T-cell (primary cell): ENCODE results near the gene UBAP1L. TPM values are rescaled to one million over a fixed set of nuclear protein-coding genes. Genes with fewer than 3 reads are reported as not detected.
"Not testable (repeated sequence)": the region's sequence is repeated elsewhere in the genome, so short reads cannot be mapped to it uniquely, and the experiment has no call there.

ENCODE experiments used
- ATAC-seq, 4 experiments: fragments of 200-7000 bp in 3 of 4; fragments of 150-1000 bp in 1 of 4; cut with Tn5 transposase; replicated peaks in 1 of 4; 1 replicate in 3 of 4; 2 replicates in 1 of 4; pipeline ENCODE4 v1.10.0; 2021; ENCODE audit warnings: moderate library complexity in 3 of 4, mild to moderate bottlenecking in 2 of 4, moderate number of reproducible peaks in 1 of 4
- CTCF ChIA-PET, 2 donors: fragments of 300-600 bp; sonication (Branson Sonifier 250); formaldehyde crosslinking; loops; one replicate each; lab custom pipeline; 2022; ENCODE audit warnings: antibody characterized with exemption in 2 of 2; lab: Charles Lee
- POLR2A ChIA-PET, 2 donors: fragments of 300-600 bp; sonication (Branson Sonifier 250); formaldehyde crosslinking; loops; one replicate each; lab custom pipeline; 2022; ENCODE audit warnings: antibody characterized with exemption in 2 of 2; lab: Charles Lee
- DNase-seq, 35 experiments: peaks; one replicate each; pipeline versions ENCODE4 v3.0.0 to v3.0.0-alpha.2; 2013 to 2023
- H3K27ac ChIP-seq: one replicate; pipeline ENCODE4 v1.5.1; 2013; ENCODE audit warnings: low read length
- H3K27me3 ChIP-seq, 2 experiments: replicated peaks in 1 of 2; 1 replicate in 1 of 2; 2 replicates in 1 of 2; pipeline versions ENCODE4 v1.6.1 to v1.7.0; 2013; ENCODE audit warnings: low read length in 1 of 2, mixed read lengths in 1 of 2; ENCODE audit not compliant: control insufficient read depth in 2 of 2, insufficient read depth in 2 of 2; ENCODE audit errors: extremely low read depth in 1 of 2
- H3K36me3 ChIP-seq, 2 donors: 1 replicate in 1 of 2; 2 replicates in 1 of 2; pipeline versions ENCODE4 v1.6.1 to v1.7.0; 2013; ENCODE audit warnings: low read length in 1 of 2; ENCODE audit not compliant: control insufficient read depth in 2 of 2, insufficient read depth in 1 of 2; ENCODE audit errors: extremely low read depth in 1 of 2
- H3K4me1 ChIP-seq, 2 experiments: 1 replicate in 1 of 2; 2 replicates in 1 of 2; pipeline versions ENCODE4 v1.6.1 to v1.7.0; 2013; ENCODE audit warnings: low read length in 2 of 2, mixed read lengths in 1 of 2; ENCODE audit not compliant: insufficient read depth in 2 of 2, control insufficient read depth in 1 of 2; ENCODE audit errors: extremely low read depth in 1 of 2
- H3K4me3 ChIP-seq, 2 donors: 1 replicate in 1 of 2; 2 replicates in 1 of 2; pipeline versions ENCODE4 v1.5.1 to v1.7.0; 2013; ENCODE audit warnings: mild to moderate bottlenecking in 2 of 2, low read length in 1 of 2, moderate library complexity in 1 of 2; ENCODE audit not compliant: control insufficient read depth in 1 of 2; ENCODE audit errors: extremely low read depth in 1 of 2
- H3K9me3 ChIP-seq: 2 replicates; pipeline ENCODE4 v1.7.0; 2013
- H3K27ac Mint-ChIP-seq, 2 donors: one replicate each; pipeline ENCODE4 v1.8.0; 2020 to 2021; ENCODE audit warnings: mild to moderate bottlenecking in 2 of 2, mixed read lengths in 2 of 2
- H3K27me3 Mint-ChIP-seq, 2 donors: one replicate each; pipeline ENCODE4 v1.8.0; 2021 to 2022; ENCODE audit warnings: mixed read lengths in 2 of 2
- H3K36me3 Mint-ChIP-seq: one replicate; pipeline ENCODE4 v1.8.0; 2021; ENCODE audit warnings: mixed read lengths
- H3K4me1 Mint-ChIP-seq, 3 donors: one replicate each; pipeline ENCODE4 v1.8.0; 2020 to 2022; ENCODE audit warnings: mixed read lengths in 3 of 3, mild to moderate bottlenecking in 1 of 3
- H3K4me3 Mint-ChIP-seq, 3 donors: one replicate each; pipeline ENCODE4 v1.8.0; 2020 to 2022; ENCODE audit warnings: mild to moderate bottlenecking in 3 of 3, mixed read lengths in 3 of 3, moderate library complexity in 3 of 3
- H3K9me3 Mint-ChIP-seq, 3 donors: one replicate each; pipeline ENCODE4 v1.8.0; 2020 to 2022; ENCODE audit warnings: mixed read lengths in 3 of 3
- WGBS: methylation state at CpG from one replicate; pipeline ENCODE4 v1.1.5; 2013; ENCODE audit warnings: missing lambda C conversion rate; ENCODE audit not compliant: insufficient coverage; 5-methylcytosine and 5-hydroxymethylcytosine counted together
- total RNA-seq, 35 experiments: library from RNA in 6 of 35; stranded (reverse) in 6 of 35; fragments of 120-200 nt in 1 of 35; gene quantifications; one replicate each; pipeline versions ENCODE4 v1.2.1 to v1.2.4 and lab custom pipeline; 2013 to 2026

The UBAP1L gene
- total RNA-seq, 5 donors from 2014 or later (not counting 1 experiment from before 2014, with no cell fraction given): 12.5 to 15.1 (median 13.2) TPM

DNA sequence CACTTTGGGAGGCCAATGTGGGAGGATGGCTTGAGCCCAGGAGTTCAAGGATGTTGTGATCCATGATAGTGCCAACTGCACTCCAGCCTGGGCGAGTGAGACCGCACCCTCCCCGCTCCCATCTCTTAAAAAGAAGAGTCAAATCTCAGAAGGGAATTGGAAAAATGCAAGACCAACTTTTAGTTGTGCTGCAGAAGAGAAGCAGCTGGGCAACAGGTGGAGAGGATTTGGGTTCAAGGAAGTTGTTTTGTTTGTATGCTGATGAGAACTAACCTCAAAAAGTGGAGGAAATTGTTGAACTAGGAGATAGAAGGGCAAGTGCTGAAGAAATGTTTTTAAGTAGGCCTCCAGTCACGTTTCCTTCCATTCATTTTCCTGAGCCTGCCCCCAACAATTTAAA is 31.4 kb upstream of the UBAP1L start:
- H3K4me3 ChIP-seq: no peak overlapping the region
- H3K27me3 ChIP-seq: no peaks in the 10 kb centered on the region
- no peaks in the 10 kb centered on the region for H3K9me3 ChIP-seq
- ChIA-PET CTCF (no interaction called here), POLR2A (no interaction called here)
- no peak overlapping the region for H3K27ac ChIP-seq
- DNase-seq: no peak
- Mint-ChIP-seq H3K4me3 (no peak overlapping the region), H3K36me3 (peaks cover 11% of the 10 kb centered on the region), H3K27me3 (no peaks in the 10 kb centered on the region), H3K4me1 (no peaks in the 10 kb centered on the region), H3K27ac (no peak overlapping the region), H3K9me3 (no peaks in the 10 kb centered on the region)
- 100% methylated on average over 1 of the region's 4 CpGs for WGBS
- no peak for ATAC-seq
- no peaks in the 10 kb centered on the region for H3K4me1 ChIP-seq
- peaks cover 0 to 29% of the 10 kb centered on the region in 2 donors for H3K36me3 ChIP-seq

DNA sequence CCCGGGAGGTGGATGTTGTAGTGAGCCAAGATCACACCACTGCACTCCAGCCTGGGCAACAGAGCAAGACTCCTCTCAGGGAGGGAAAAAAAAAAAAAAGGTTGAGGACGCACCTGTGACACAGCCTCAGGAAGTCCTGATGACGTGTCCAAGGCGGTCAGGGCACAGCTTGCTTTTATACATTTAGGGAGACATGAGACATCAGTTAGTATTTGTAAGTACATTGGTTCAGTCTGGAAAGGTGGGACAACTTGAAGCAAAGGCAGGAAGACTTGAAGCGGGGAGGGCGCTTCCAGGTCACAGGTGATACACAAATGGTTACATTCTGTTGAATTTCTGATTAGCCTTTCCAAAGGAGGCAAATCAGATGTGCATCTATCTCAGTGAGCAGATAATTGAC is 23.6 kb upstream of the UBAP1L start:
- CTCF ChIA-PET: not testable (repeated sequence)

DNA sequence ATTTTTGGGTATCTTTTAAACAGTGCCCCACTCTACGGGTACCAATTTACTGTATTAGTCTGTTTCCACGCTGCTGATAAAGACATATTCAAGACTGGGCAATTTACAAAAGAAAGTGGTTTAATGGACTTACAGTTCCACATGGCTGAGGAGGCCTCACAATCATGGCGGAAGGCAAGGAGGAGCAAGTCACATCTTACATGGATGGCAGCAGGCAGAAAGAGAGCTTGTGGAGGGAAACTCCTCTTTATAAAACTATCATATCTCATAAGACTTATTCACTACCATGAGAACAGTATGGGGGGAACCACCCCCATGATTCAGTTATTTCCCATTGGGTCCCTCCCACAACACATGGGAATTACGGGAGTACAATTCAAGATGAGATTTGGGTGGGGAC is 22.9 kb upstream of the UBAP1L start:
- H3K27ac Mint-ChIP-seq, CTCF ChIA-PET, H3K4me1 ChIP-seq, DNase-seq, H3K27me3 ChIP-seq, H3K9me3 Mint-ChIP-seq, H3K27ac ChIP-seq, H3K27me3 Mint-ChIP-seq, H3K36me3 ChIP-seq, H3K36me3 Mint-ChIP-seq, H3K4me3 Mint-ChIP-seq, POLR2A ChIA-PET, ATAC-seq, H3K4me3 ChIP-seq, H3K9me3 ChIP-seq: not testable (repeated sequence)
- H3K4me1 Mint-ChIP-seq: peaks cover 7 to 13% (median 8%) of the 10 kb centered on the region in 3 donors
- no CpG with 5 or more reads among the region's 4 CpGs for WGBS

More for the DNA sequence above, 23.6 kb upstream of the UBAP1L start:
- H3K4me3 Mint-ChIP-seq, H3K27me3 Mint-ChIP-seq, DNase-seq, ATAC-seq, H3K36me3 ChIP-seq, H3K36me3 Mint-ChIP-seq, H3K27ac Mint-ChIP-seq, H3K27me3 ChIP-seq, H3K4me1 ChIP-seq, POLR2A ChIA-PET, H3K27ac ChIP-seq, H3K4me3 ChIP-seq, H3K9me3 Mint-ChIP-seq, H3K9me3 ChIP-seq: not testable (repeated sequence)
- H3K4me1 Mint-ChIP-seq: peaks cover 6 to 10% (median 7%) of the 10 kb centered on the region in 3 donors
- 98% methylated on average over 4 of the region's 6 CpGs for WGBS

DNA sequence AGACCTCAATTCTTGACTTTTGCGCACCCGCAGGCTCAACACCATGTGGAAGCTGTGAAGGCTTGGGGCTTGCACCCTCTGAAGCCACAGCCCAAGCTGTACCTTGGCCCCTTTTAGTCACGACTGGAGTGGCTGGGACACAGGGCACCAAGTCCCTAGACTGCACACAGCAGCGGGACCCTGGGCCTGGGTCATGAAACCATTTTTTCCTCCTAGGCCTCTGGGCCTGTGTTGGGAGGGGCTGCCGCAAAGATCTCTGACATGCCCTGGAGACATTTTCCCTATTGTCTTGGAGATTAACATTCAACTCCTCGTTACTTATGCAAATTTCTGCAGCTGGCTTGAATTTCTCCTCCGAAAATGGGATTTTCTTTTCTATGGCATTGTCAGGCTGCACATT is 22.1 kb upstream of the UBAP1L start:
- ATAC-seq, H3K9me3 ChIP-seq, H3K9me3 Mint-ChIP-seq, H3K4me3 ChIP-seq, DNase-seq, H3K4me3 Mint-ChIP-seq, H3K36me3 ChIP-seq, H3K27ac Mint-ChIP-seq, H3K27me3 ChIP-seq, CTCF ChIA-PET, H3K27ac ChIP-seq, H3K36me3 Mint-ChIP-seq, H3K27me3 Mint-ChIP-seq, POLR2A ChIA-PET: not testable (repeated sequence)
- peaks cover 14 to 19% (median 15%) of the 10 kb centered on the region in 3 donors for H3K4me1 Mint-ChIP-seq
- 93% methylated on average over 4 of the region's 7 CpGs for WGBS
- H3K4me1 ChIP-seq: peaks cover 0 to 14% of the 10 kb centered on the region in 2 experiments

DNA sequence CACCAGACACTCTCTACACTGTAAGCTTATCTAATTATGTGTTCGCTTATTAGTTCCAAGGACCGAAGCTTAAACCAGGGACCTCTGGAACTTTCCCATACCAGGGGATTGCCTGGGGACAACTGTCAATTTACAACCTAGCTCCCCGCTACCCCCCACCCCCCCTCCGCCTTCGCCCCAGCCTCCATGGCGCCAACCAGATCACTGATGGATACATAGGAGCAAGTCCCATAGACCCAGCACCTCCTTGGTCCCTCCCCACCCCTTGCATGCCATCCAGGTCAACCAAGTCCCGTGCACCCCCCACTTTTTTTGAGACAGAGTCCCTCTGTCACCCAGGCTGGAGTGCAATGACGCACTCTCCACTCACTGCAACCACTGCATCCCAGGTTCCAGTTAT is 19.5 kb upstream of the UBAP1L start:
- Mint-ChIP-seq H3K4me3 (peak overlapping the region; percentile 89 to 95 (median 90)), H3K27me3 (no peaks in the 10 kb centered on the region), H3K27ac (no peak overlapping the region), H3K36me3 (peaks cover 12% of the 10 kb centered on the region), H3K4me1 (peaks cover 29 to 34% (median 32%) of the 10 kb centered on the region in 3 donors), H3K9me3 (peaks cover 0 to 5% (median 0%) of the 10 kb centered on the region in 3 donors)
- ATAC-seq (no peak), DNase-seq (no peak)
- Histone ChIP-seq H3K4me1 (peaks cover 3 to 24% of the 10 kb centered on the region in 2 experiments), H3K9me3 (no peaks in the 10 kb centered on the region), H3K36me3 (peaks cover 2 to 3% of the 10 kb centered on the region in 2 donors), H3K27me3 (peaks cover 0 to 3% of the 10 kb centered on the region in 2 experiments), H3K27ac (no peak overlapping the region), H3K4me3 (no peak overlapping the region)
- WGBS: 98% methylated on average over 6 of the region's 8 CpGs
- ChIA-PET POLR2A (interaction anchor here (0.7 to 0.9 kb wide), 2 partner anchors 14 to 48 kb away, joined by 3 to 4 read pairs; no protein-coding TSS in a partner anchor), CTCF (no interaction called here)

DNA sequence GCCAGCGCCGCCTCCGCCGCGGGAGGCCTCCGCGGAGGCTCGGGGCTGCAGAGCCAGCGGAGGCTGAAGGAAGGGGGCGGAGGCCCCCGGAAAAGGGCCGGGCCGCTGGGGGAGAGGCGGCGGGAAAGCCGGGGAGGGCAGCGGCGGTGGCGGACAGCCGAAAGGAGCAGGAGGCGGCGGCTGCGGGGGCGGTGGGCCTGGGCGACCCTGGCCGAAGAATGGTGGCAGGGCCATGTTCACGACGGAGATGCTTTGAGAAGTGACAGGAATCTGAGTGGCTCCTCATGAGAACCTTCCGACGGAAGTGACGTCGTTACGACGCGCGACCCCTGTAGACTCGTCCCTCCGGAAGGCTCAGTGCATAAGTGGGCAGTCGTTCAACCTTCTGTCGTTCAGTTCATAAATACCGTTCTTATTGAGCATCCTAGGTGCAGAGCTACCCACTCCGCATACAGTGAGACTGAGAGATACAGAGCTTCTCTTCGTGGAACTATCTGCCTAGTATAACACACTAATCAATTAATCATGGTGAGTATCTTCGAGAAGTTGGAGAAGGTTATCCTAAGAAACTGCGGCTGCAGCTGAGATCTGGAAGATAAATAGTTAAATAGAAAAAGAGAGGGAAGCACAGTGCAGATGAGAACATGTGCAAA is 18.7 kb upstream of the UBAP1L start, which contains the start of gene PDCD7:
PDCD7 (minus strand) TSS at position 261 of the 653 bp plus-strand sequence; CDS start at position 234, 27 bp downstream.
- H3K4me1 Mint-ChIP-seq: peaks cover 34 to 38% (median 38%) of the 10 kb centered on the region in 3 donors
- peak; percentile 92 to 97 (median 94) for ATAC-seq
- CTCF ChIA-PET: interaction anchor here in 1 of 2 donors (0.7 kb wide), 1 partner anchor 52 kb away, joined by 3 read pairs; the partner anchor contains the start of gene CLPX

More for the DNA sequence above, 18.7 kb upstream of the UBAP1L start, which contains the start of gene PDCD7:
- Mint-ChIP-seq H3K27me3 (no peaks in the 10 kb centered on the region), H3K27ac (peak within 1 kb of the TSS; percentile 84 to 90), H3K36me3 (peaks cover 18% of the 10 kb centered on the region), H3K9me3 (peaks cover 0 to 5% (median 0%) of the 10 kb centered on the region in 3 donors), H3K4me3 (peak within 1 kb of the TSS; percentile 89 to 95 (median 90))
- POLR2A ChIA-PET: interaction anchor here (0.5 to 0.9 kb wide), 4 partner anchors 15 to 52 kb away, joined by 3 to 4 read pairs (median 4); partner anchors contain the start of gene CLPX (in 1 of the 2)
- Histone ChIP-seq H3K27ac (peak within 1 kb of the TSS; percentile 67), H3K9me3 (no peaks in the 10 kb centered on the region), H3K36me3 (peaks cover 3 to 11% of the 10 kb centered on the region in 2 donors), H3K4me1 (peaks cover 3 to 24% of the 10 kb centered on the region in 2 experiments), H3K4me3 (peak within 1 kb of the TSS; percentile 55 to 90), H3K27me3 (peaks cover 0 to 3% of the 10 kb centered on the region in 2 experiments)
- peak; percentile 56 to 95 (median 83) for DNase-seq
- WGBS: under 1% methylated on average over 41 of the region's 45 CpGs
